Activated CD8-positive, alpha-beta memory T cell treated with anti-CD3 and anti-CD28 coated beads for 36 hours (primary cell): ENCODE measurements around the gene IL31. TPM values are rescaled to one million over a fixed set of nuclear protein-coding genes. Genes with fewer than 3 reads are reported as not detected.

Source experiments
- CTCF ChIA-PET: fragments of 350-600 bp; sonication (Branson Sonifier 250); formaldehyde crosslinking; loops from one replicate; lab custom pipeline; 2021; ENCODE audit warnings: antibody characterized with exemption; lab: Charles Lee
- POLR2A ChIA-PET: fragments of 350-600 bp; sonication (Branson Sonifier 250); formaldehyde crosslinking; loops from one replicate; lab custom pipeline; 2021; ENCODE audit warnings: antibody characterized with exemption; lab: Charles Lee
- total RNA-seq, 2 experiments: library from RNA; stranded (reverse); gene quantifications; one replicate each; pipeline ENCODE4 v1.2.3, GENCODE V29; 2021

IL31 gene
- total RNA-seq, 2 experiments from 2014 or later: 2.0 to 3.4 TPM

DNA sequence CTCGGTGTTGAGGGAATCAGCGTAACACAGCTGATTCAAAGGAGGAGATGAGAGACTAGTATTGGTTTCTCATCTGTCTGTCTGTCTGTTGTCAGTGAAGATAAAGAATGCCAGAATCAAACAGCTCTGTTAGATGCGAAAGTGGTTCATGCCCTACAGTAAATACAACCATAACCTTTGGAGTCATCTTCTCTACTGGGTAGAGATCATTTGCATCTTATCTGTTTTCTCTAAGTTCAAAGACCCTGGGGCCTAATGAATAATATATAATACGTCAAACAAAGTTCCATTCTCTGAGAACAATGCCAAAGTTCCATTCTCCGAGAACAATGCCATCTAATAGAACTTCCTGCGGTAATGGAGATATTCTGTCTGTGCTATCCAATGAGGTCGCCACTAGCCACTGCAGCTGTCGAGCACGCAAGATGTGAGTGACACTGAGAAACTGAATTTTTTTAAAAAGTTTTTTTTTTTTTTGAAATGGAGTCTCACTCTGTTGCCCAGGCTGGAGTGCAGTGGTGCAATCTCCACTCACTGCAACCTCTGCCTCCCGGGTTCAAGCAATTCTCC lies 6.6 kb downstream of the IL31 start:
- POLR2A ChIA-PET: interaction anchor here (0.8 to 1.1 kb wide), 3 partner anchors 20 to 176 kb away, joined by 3 to 4 read pairs (median 4); partner anchors contain the start of gene MLXIP
- CTCF ChIA-PET: interaction anchor here (0.9 to 2.2 kb wide), 6 partner anchors 15 to 100 kb away, joined by 3 to 14 read pairs (median 6); partner anchors contain the start of gene LRRC43

DNA sequence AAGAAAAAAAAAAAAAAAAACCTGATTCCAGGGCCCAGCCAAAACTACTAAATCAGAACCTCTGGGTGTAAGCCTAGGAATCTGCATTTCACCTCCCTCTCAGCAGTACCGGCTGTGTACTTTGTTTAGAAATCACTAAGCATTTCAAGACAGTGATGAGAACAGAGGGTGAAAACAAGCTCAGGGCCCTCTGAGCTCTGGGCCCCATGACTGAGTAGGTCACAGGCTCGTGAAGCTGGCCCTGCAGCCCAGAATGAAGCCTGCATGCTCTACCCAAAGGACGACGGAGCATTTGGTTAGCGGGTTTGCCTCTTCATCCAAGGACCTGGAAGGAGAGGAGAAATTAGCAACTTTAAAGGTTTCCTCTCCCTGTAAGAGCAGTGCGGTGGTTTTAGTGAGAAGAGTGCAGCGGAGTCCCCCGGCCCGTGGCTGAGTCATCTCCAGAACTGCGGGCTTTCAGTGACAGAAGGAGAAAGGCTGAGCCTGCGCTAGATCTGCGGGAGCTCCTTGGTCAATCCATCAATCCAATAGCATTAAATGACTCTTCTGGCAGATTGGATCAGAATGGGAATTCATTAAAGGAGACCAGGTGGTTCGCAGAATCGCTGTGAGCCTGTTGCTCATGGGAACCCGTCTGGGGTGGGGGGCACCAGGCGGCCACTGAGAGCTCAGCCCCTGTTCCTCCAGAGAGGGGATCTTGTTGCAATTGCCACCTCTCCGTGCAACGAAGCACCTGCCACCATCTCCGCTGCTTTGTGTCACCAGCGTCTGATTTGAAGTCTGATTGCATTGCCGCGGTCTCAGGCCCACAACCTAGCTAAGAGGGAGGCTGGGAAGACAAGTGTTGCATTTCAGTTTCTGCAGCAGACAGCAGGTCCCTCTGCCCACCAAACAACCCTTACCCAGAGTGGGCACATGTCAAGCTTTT lies 7.3 kb downstream of the IL31 start:
- POLR2A ChIA-PET: interaction anchor here (0.7 to 1.1 kb wide), 8 partner anchors 21 to 808 kb away, joined by 3 to 15 read pairs (median 4); partner anchors contain the start of gene MLXIP
- CTCF ChIA-PET: interaction anchor here (0.6 to 2.2 kb wide), 15 partner anchors 10 to 293 kb away, joined by 3 to 14 read pairs (median 4); partner anchors contain the start of gene LRRC43

DNA sequence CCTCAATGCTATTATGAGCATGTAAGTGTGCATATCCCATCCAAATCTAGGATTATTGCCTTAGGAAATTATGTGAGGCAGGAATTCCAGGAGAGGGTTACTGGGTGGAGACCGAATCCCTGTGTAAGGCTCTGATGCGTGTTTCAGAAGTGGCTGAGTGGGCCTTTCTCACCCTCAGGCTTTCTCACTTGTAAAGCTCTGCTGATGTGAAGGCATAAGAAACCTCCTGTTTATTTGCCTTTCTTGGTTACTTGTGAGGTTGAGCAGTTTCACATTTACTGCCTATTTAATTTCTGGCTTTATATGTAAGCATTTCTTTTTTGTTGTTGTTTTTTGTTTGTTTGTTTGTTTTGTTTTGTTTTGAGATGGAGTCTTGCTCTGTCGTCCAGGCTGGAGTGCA lies 11.0 kb downstream of the IL31 start:
- ChIA-PET POLR2A (no interaction called here), CTCF (interaction anchor here (0.7 to 2.4 kb wide), 2 partner anchors 28 to 53 kb away, joined by 3 to 6 read pairs; no protein-coding TSS in a partner anchor)

DNA sequence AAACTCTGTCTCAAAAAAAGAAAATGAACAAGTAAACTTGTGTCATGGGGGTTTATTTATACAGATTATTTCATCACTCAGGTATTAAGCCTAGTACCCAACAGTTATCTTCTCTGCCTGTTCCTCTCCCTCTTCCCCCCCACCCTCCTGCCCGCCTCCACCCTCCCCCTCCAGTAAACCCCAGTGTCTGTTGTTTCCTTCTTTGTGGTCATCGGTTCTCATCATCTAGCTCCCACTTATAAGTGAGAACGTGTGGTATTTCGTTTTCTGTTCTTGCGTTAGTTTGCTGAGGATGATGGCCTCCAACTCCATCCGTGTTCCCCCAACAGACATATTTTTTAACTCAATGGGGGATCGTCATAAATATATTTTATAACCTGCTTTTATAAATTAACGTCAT lies 12.3 kb downstream of the IL31 start:
- POLR2A ChIA-PET: interaction anchor here (0.6 kb wide), 1 partner anchor 21 kb away, joined by 3 read pairs; no protein-coding TSS in a partner anchor

DNA sequence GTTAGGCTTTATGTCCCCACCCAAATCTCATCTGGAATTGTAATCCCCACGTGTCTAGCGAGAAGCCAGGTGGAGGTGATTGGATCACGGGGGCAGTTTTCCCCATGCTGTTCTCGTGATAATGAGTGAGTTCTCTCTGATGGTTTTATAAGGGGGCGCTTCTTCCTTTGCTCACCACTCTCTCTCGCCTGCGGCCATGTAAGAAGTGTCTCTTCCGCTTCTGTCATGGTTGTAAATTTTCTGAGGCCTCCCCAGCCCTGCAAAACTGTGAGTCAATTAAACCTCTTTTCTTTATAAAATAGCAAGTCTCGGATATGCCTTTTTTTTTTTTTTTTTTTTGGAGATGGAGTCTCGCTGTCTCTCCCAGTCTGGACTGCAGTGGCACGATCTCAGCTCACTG lies 13.3 kb downstream of the IL31 start:
- POLR2A ChIA-PET: no interaction called here
- CTCF ChIA-PET: interaction anchor here (0.7 to 2.4 kb wide), 2 partner anchors 30 to 699 kb away, joined by 4 to 6 read pairs; no protein-coding TSS in a partner anchor

More for the DNA sequence above, 12.3 kb downstream of the IL31 start:
- CTCF ChIA-PET: interaction anchor here (0.7 to 2.4 kb wide), 2 partner anchors 29 to 32 kb away, joined by 3 to 6 read pairs; no protein-coding TSS in a partner anchor

DNA sequence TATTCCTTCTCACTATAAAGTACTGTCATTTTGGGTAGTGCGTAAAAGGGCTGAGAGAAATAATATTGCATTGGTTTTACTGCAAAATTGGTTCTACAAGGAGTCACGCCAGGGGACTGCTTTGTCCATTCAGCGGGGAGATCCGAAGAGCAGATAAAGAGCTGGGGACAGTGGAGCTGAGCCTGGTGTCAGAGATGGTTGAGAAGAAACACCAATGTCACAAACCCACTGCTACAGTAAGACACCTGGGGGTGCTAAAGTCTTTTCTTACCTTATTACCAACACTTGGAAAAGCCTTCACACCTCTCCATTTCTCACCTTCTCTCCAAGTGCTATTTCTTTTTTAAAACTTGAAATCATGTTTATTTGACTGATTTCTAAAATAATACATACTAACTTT lies 14.1 kb downstream of the IL31 start:
- ChIA-PET POLR2A (no interaction called here), CTCF (no interaction called here)

DNA sequence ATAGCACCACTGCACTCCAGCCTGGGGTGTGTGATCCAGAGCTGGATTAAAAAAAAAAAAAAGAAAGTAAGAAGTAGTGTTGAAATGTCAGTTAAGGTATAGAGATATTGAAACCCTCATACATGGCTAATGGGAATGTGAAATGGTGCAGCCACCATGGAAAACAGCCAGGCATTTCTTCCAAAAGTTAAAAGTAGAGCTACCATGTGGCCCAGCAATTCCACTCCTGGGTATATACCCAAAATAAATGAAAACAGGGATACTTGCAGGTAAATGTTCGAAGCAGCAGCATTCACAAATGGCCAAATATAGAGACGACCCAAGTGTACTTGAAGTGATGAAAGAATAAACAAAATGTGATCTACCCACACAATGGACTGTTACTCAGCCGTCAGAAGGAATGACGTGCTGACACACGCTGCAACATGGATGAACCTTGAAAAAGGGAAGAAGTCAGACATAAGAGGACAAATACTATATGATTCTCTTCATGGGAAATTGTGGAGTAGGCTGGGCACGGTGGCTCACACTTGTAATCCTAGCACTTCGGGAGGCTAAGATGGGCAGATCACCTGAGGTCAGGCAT lies 15.2 kb downstream of the IL31 start:
- POLR2A ChIA-PET: no interaction called here

DNA sequence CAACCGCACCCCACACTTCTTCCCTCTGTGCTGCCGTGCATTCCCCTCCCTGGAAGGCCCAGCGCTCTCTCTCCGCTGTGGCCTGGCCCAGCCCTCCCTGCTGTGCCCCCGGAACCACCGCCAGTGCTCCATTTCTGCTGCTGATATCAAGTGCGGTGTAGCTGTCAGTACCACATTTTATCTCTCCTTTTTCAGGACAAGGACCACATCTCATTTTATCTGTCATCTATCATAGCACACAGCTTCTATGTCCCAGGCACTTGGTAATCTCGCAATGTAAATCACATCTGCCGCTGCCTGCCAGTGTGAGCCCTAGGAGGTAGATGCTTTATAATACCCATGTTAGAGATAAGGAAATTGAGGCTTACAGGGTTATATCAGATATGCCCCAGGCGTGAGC lies 18.3 kb downstream of the IL31 start:
- ChIA-PET POLR2A (no interaction called here), CTCF (interaction anchor here (1.4 kb wide), 1 partner anchor 35 kb away, joined by 3 read pairs; no protein-coding TSS in a partner anchor)

More for the DNA sequence above, 15.2 kb downstream of the IL31 start:
- CTCF ChIA-PET: no interaction called here

DNA sequence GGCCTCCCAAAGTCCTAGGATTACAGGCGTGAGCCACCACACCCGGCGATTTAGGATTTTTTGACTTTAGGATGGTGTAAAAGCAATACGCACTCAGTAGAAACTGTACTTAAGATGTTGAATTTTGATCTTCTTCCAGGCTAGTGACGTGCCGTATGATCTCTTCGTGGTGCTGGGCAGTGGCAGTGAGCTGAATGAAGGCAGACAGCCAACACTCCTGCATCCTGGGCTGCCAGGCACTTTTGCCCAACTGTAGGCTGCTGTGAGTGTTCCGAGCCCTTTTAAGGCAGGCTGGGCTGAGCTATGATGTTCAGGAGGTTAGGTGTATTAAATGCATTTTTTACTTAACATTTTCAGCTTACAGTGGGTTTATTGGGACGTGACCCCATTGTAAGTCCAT lies 21.3 kb downstream of the IL31 start:
- ChIA-PET POLR2A (no interaction called here), CTCF (interaction anchor here (2.6 kb wide), 1 partner anchor 38 kb away, joined by 8 read pairs; no protein-coding TSS in a partner anchor)

DNA sequence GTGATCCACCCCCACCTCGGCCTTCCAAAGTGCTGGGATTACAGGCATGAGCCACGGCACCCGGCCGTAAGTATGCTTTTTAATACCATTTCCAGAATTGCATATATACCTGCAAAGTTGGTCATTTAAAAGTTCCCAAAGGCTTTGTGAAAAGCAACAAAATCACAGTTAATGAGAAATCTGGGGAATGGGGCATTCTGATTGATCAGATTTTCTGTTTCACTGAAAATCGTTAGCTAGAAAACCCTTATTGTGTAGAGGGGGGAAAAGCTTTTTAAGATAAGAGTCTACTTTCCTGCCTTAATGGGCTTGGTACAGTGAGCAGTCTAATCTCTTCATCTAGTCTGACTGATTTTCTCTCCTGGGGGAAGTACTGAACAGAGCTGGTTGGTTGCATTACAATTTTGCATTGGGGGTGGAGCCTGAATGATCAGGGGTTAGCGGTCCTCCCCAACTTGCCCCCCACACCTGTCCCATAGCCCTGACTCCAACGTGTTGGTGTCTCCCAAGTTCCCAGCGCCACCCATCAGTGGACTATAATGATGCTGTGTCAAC lies 23.8 kb downstream of the IL31 start:
- POLR2A ChIA-PET: no interaction called here
- CTCF ChIA-PET: no interaction called here

DNA sequence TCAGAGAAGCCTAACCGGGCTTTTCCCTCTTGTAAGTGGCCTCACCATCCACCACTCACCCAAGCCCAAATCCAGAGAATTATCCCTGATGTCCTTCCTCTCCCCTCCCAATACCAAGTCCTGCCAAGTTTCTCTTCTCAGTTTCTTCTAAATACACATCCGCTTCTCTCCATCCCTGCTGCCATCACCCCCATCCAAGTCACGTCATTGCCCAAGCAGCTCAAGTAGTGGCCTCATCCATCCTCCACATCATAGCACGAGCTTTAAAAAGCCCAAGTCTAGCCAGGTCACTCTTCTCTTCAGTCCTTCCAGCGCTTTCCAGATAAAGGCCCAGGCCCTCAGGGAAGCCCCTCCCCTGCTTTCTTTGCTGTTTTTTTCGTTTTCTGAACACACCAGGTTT lies 25.4 kb downstream of the IL31 start:
- CTCF ChIA-PET: no interaction called here
- POLR2A ChIA-PET: no interaction called here

DNA sequence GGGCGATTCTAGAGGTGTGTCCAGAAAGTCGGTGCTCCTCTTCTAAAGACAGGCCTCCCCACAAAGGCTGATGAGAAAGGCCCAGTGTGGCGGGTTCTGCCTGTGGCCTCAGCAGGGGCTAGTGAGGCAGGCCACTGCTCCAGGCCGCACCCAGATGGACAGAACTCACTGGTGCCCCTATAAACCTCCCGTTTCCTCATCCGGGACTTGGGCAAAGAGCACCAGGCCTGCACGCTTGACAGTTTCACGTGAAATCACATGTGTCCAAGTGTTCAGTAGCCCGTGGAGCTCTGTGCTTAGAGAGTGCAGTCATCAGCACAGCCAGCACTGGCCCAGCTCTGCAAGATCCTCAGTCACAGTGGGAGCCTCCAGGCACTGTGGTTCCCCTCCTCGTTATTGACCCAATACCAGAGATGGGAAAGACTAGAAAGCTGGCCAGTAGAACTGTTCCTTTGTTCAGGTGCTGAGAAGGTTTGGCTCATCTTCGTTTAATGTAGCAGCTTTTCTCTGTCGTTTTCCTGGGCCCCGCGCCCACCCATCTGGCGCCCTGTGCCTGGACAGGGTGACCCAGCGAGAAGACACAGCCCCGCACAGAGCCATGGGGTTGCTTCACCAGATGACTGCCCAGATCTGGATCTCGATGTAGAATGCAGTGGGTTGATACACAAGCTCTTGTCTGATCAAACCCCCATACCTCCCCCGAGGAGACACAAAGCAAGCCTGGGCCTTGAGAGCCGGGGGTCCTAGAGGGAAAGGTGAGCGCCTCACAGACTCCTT lies 26.3 kb downstream of the IL31 start:
- ChIA-PET POLR2A (no interaction called here), CTCF (no interaction called here)

DNA sequence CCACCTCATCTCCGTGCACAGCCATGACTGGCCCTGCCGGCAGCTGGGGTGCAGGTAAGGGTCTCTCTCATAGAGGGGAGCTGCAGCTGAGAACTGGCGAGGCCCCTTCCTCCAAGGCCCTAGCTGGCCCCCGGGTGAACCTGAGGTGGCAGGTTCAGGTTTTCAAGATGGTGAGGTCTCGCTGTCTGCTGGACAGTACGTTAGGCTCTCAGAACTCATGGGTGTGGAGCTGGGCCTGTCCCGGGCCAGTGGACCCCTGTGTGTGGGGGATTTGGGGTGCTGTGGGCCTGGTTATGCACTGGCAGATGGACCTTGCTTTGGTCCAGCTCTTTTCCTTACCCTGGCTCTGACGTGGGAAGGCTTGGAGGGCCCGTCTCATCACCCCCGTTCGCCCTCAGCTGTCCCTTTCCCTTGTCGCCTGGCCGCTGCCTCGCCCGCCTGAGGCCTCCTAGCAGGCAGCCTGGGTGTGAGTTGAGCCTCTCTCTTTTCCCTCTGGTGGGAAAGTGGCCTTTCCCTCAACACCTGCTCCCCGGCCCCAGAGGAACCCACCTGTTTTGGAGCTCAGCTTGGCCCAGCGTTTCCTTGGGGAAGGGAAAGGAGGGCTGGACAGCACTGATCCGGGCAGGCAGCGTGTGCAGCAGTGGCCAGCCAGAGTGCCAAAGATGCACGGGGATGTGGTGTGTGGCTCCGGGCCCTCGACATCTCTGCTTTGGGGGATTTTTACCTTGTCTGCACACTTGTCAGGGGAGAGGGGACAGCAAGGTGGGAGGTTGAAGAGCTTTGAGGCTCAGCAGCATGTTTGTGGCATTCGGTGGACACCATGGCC lies 28.3 kb downstream of the IL31 start:
- POLR2A ChIA-PET: no interaction called here
- CTCF ChIA-PET: interaction anchor here (1.0 kb wide), 1 partner anchor 351 kb away, joined by 3 read pairs; no protein-coding TSS in a partner anchor

DNA sequence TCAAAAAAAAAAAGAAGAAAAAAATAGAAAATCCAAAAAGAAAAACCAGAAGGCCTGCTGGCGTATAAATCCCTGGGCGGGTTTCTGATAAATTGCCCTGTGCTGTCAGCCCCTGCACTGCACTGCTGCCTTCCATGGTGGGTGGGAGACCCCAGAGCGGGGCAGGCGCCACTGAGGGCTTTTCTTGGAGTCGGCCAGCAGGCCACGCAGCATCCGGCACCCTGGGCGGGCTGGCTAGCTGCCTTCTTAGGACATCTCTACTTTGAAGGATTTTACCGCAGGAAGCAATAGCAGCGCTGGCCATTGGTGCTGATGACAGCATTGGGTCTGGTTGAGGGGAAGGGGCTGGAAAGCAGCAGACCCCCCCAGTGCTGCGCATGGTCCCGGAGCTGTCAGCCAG lies 29.1 kb downstream of the IL31 start:
- ChIA-PET CTCF (no interaction called here), POLR2A (no interaction called here)

DNA sequence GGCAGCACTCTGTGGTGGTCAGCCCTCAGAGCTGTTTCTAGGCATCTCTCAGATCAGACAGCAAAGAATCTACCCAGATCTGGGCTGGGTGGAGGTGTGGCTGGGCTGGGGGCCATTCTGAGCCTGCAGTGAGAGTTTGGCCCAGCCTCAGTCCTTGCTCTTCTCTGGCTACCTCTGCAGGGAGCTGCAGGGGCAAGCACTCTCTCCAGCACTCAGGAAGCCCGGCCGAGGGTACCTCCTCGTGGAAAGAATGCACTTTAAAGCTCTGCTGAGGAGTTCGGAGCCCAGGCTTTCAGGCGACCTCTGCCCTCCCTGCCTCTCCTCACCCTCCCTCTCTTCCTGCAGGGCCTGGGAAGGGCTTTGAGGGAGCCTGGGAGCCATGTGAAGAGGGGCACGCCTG lies 31.2 kb downstream of the IL31 start:
- CTCF ChIA-PET: interaction anchor here (1.0 kb wide), 1 partner anchor 12 kb away, joined by 4 read pairs; no protein-coding TSS in a partner anchor
- POLR2A ChIA-PET: no interaction called here

DNA sequence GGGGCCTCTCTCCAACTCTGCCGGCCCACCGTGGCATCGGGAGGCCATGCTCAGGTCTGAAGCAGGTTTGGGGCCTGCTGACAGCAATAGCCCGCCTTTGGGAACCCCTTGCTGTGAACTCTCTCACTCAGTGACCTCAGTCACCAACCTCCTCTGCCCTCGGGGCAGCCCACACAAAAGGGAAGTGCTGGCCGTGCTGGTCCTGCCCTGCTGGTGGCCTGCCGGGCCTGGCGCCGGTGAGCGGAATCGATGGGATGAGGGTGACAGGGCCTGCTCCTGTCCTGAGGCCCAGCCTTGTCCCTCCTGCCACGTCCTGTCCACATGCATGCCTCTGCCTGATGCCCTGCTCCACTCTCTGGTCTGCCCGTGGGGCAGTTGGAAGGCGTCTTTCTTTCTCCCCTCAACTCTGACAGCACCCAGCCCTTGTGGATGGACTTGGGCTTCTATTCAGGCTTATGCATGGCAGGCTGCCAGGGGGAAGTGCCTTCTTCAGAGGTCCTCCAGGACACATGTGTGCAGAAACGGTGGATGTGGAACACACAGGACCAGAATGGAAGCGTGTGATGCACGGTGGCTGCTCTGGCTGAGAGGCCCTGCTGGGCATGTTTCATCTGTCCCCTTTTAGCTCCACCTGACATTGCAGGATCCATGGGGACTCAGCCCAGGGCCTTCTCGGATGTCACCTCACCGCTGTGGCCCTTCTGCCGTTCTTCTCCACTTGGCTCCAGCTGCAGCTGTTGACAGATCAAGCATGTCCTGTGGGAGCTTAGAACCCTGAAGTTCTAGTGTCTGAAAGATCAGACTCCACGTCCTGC lies 31.9 kb downstream of the IL31 start:
- ChIA-PET POLR2A (no interaction called here), CTCF (interaction anchor here (1.0 kb wide), 1 partner anchor 11 kb away, joined by 4 read pairs; no protein-coding TSS in a partner anchor)
